B cell (primary cell): ENCODE results near the gene SHANK1. TPM values are rescaled to one million over a fixed set of nuclear protein-coding genes. Genes with fewer than 3 reads are reported as not detected.

Experiments
- ATAC-seq: fragments of 200-7000 bp; cut with Tn5 transposase; one replicate; pipeline ENCODE4 v1.10.0; 2021; ENCODE audit warnings: low read depth, mild to moderate bottlenecking, moderate number of reproducible peaks, moderate library complexity
- CTCF ChIA-PET: fragments of 350-600 bp; sonication (Branson Sonifier 250); formaldehyde crosslinking; loops from one replicate; lab custom pipeline; 2021; ENCODE audit warnings: antibody characterized with exemption, inconsistent platforms; lab: Charles Lee
- POLR2A ChIA-PET: fragments of 350-600 bp; sonication (Branson Sonifier 250); formaldehyde crosslinking; loops from one replicate; lab custom pipeline; 2021; ENCODE audit warnings: antibody characterized with exemption; lab: Charles Lee
- DNase-seq: peaks from one replicate; pipeline ENCODE4 v3.0.0; 2013
- H2AFZ ChIP-seq: 2 replicates; pipeline ENCODE4 v1.6.1; 2012; ENCODE audit warnings: mild to moderate bottlenecking, low read depth, low read length; ENCODE audit not compliant: insufficient read depth, poor library complexity, severe bottlenecking
- H3K27ac ChIP-seq, 2 donors: 1 replicate in 1 of 2; 2 replicates in 1 of 2; pipeline ENCODE4 v1.5.1; 2012 to 2013; ENCODE audit warnings: low read length in 2 of 2, mild to moderate bottlenecking in 2 of 2, moderate library complexity in 1 of 2
- H3K27me3 ChIP-seq, 4 experiments: fragments of 200-600 bp in 1 of 4; sonication (generic) in 1 of 4; replicated peaks in 1 of 4; 1 replicate in 2 of 4; 2 replicates in 2 of 4; pipeline versions ENCODE4 v1.6.1 to v1.7.0; 2013 to 2016; ENCODE audit warnings: low read length in 3 of 4, mild to moderate bottlenecking in 2 of 4, mixed read lengths in 1 of 4, moderate library complexity in 1 of 4; ENCODE audit not compliant: insufficient read depth in 4 of 4, control insufficient read depth in 3 of 4; ENCODE audit errors: control extremely low read depth in 1 of 4
- H3K36me3 ChIP-seq, 2 experiments: replicated peaks in 1 of 2; 1 replicate in 1 of 2; 2 replicates in 1 of 2; pipeline versions ENCODE4 v1.6.1 to v1.7.1; 2013; ENCODE audit warnings: low read length in 1 of 2; ENCODE audit not compliant: insufficient read depth in 2 of 2, control insufficient read depth in 1 of 2; ENCODE audit errors: control extremely low read depth in 1 of 2, extremely low read depth in 1 of 2
- H3K4me1 ChIP-seq, 2 donors: fragments of 200-600 bp in 1 of 2; sonication (generic) in 1 of 2; 1 replicate in 1 of 2; 2 replicates in 1 of 2; pipeline versions ENCODE4 v1.5.1 to v1.6.1; 2013 to 2017; ENCODE audit warnings: low read length in 2 of 2; ENCODE audit not compliant: control insufficient read depth in 2 of 2, insufficient read depth in 2 of 2
- H3K4me2 ChIP-seq: replicated peaks from 2 replicates; pipeline ENCODE3; 2012; ENCODE audit warnings: mild to moderate bottlenecking, low read depth, low read length; ENCODE audit not compliant: poor library complexity, severe bottlenecking
- H3K4me3 ChIP-seq, 5 experiments: fragments of 200-600 bp in 1 of 5; sonication (generic) in 1 of 5; 1 replicate in 3 of 5; 2 replicates in 2 of 5; pipeline versions ENCODE4 v1.5.1 to v1.7.0; 2011 to 2016; ENCODE audit warnings: low read length in 4 of 5, mild to moderate bottlenecking in 4 of 5, low read depth in 2 of 5, control low read depth in 1 of 5, moderate library complexity in 1 of 5; ENCODE audit not compliant: insufficient read depth in 1 of 5; ENCODE audit errors: control extremely low read depth in 1 of 5, extremely low read depth in 1 of 5
- H3K79me2 ChIP-seq: fragments of 200-600 bp; sonication (generic); one replicate; pipeline ENCODE4 v1.6.0; 2016; ENCODE audit warnings: low read length; ENCODE audit not compliant: control insufficient read depth, insufficient read depth
- H3K9ac ChIP-seq: fragments of 200-600 bp; sonication (generic); 2 replicates; pipeline ENCODE4 v1.6.1; 2017; ENCODE audit warnings: mild to moderate bottlenecking, low read length, moderate library complexity
- H3K9me3 ChIP-seq, 3 donors: one replicate each; pipeline versions ENCODE4 v1.6.1 to v1.7.1; 2013; ENCODE audit warnings: low read length in 2 of 3; ENCODE audit not compliant: control insufficient read depth in 2 of 3, insufficient read depth in 1 of 3; ENCODE audit errors: control extremely low read depth in 1 of 3
- H4K20me1 ChIP-seq: 2 replicates; pipeline ENCODE4 v1.6.0; 2012; ENCODE audit warnings: mild to moderate bottlenecking, low read length; ENCODE audit not compliant: insufficient read depth, control insufficient read depth, poor library complexity, severe bottlenecking
- H3K27ac Mint-ChIP-seq: one replicate; pipeline ENCODE4 v1.8.0; 2021; ENCODE audit warnings: mixed read lengths
- H3K27me3 Mint-ChIP-seq: one replicate; pipeline ENCODE4 v1.8.0; 2021; ENCODE audit warnings: mixed read lengths
- H3K4me1 Mint-ChIP-seq: one replicate; pipeline ENCODE4 v1.8.0; 2021; ENCODE audit warnings: mixed read lengths
- H3K4me3 Mint-ChIP-seq: one replicate; pipeline ENCODE4 v1.8.0; 2021; ENCODE audit warnings: mixed read lengths
- H3K9me3 Mint-ChIP-seq: one replicate; pipeline ENCODE4 v1.8.0; 2022; ENCODE audit warnings: mixed read lengths; ENCODE audit not compliant: insufficient read depth
- EZH2 ChIP-seq: IDR thresholded peaks from 2 replicates; pipeline ENCODE4 v1.6.1; 2012; ENCODE audit warnings: borderline replicate concordance, low read depth, mild to moderate bottlenecking, moderate library complexity, low read length; ENCODE audit not compliant: insufficient read depth, poor library complexity, severe bottlenecking
- WGBS: methylation state at CpG from one replicate; pipeline ENCODE4 v1.1.5; 2013; ENCODE audit warnings: missing lambda C conversion rate; ENCODE audit not compliant: insufficient coverage; 5-methylcytosine and 5-hydroxymethylcytosine counted together
- intact Hi-C: fragments of 100-400 bp; cut with micrococcal nuclease; formaldehyde crosslinking; loops from one replicate; pipeline ENCODE4 v1.10.0; 2022
- polyA plus RNA-seq: library from polyadenylated mRNA; depleted of rRNA; stranded (reverse); fragments of >200 nt; gene quantifications from 2 replicates; pipeline ENCODE4 v1.2.3, GENCODE V29; 2012
- total RNA-seq, 2 donors: library from RNA; stranded (reverse); fragments of 120-200 nt in 1 of 2; gene quantifications; 1 replicate in 1 of 2; 2 replicates in 1 of 2; pipeline versions ENCODE4 v1.2.3 to v1.2.4, GENCODE V29; 2013 to 2022
- TF ChIP-seq, protein P1 (sequence below): fragments of 200-600 bp; IDR thresholded peaks from one replicate; pipeline ENCODE4 v1.8.0; 2022; ENCODE audit warnings: antibody characterized with exemption, mild to moderate bottlenecking

Gene SHANK1
- total and polyA plus RNA-seq, 2 donors (not counting 1 experiment from before 2014, with no cell fraction given): not detected

DNA sequence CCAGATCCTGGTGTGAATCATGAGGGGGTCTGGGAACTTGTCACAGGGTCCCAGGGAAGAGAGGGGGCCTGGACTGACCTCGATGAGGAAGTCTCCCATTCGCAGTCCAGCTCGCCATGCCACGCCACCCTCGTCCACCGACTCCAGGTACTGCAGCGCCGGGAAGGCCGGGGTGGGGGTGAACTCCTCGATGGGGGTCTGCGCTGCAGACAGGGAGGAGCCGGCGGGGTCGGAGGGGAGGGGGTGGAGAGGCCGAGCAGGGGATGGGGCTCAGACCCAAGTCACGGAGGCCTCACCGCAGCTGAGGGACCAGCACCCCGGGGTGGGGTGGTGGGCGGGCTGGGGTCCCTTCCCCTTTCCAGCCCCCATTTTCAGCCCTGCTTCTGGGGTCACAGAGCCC lies 30.8 kb downstream of the SHANK1 start:
- peaks cover 2% of the 10 kb centered on the region for H3K4me1 Mint-ChIP-seq
- H3K27me3 ChIP-seq: peaks cover 0 to 69% (median 21%) of the 10 kb centered on the region in 4 experiments
- no peak overlapping the region for H3K4me3 Mint-ChIP-seq
- DNase-seq (no peak), ATAC-seq (no peak)
- H3K9ac ChIP-seq: no peak overlapping the region
- intact Hi-C loops: no loop called here
- no peak overlapping the region for H3K27ac ChIP-seq
- peaks cover 0 to 7% (median 0%) of the 10 kb centered on the region in 3 donors for H3K9me3 ChIP-seq
- H3K9me3 Mint-ChIP-seq: no peaks in the 10 kb centered on the region
- no peaks in the 10 kb centered on the region for H3K79me2 ChIP-seq
- H3K4me3 ChIP-seq: no peak overlapping the region
- ChIA-PET CTCF (no interaction called here), POLR2A (no interaction called here)
- H3K36me3 ChIP-seq: no peaks in the 10 kb centered on the region
- TF ChIP-seq EZH2: no peak
- TF ChIP-seq, protein P1, sequence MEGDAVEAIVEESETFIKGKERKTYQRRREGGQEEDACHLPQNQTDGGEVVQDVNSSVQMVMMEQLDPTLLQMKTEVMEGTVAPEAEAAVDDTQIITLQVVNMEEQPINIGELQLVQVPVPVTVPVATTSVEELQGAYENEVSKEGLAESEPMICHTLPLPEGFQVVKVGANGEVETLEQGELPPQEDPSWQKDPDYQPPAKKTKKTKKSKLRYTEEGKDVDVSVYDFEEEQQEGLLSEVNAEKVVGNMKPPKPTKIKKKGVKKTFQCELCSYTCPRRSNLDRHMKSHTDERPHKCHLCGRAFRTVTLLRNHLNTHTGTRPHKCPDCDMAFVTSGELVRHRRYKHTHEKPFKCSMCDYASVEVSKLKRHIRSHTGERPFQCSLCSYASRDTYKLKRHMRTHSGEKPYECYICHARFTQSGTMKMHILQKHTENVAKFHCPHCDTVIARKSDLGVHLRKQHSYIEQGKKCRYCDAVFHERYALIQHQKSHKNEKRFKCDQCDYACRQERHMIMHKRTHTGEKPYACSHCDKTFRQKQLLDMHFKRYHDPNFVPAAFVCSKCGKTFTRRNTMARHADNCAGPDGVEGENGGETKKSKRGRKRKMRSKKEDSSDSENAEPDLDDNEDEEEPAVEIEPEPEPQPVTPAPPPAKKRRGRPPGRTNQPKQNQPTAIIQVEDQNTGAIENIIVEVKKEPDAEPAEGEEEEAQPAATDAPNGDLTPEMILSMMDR: no peak
- H4K20me1 ChIP-seq: no peaks in the 10 kb centered on the region
- H3K4me1 ChIP-seq: peaks cover 0 to 11% of the 10 kb centered on the region in 2 donors
- no peak overlapping the region for H3K27ac Mint-ChIP-seq
- WGBS: 74% methylated on average over 17 of the region's 19 CpGs
- H3K4me2 ChIP-seq: no peak overlapping the region
- H3K27me3 Mint-ChIP-seq: peaks cover 53% of the 10 kb centered on the region
- H2AFZ ChIP-seq: no peak overlapping the region

DNA sequence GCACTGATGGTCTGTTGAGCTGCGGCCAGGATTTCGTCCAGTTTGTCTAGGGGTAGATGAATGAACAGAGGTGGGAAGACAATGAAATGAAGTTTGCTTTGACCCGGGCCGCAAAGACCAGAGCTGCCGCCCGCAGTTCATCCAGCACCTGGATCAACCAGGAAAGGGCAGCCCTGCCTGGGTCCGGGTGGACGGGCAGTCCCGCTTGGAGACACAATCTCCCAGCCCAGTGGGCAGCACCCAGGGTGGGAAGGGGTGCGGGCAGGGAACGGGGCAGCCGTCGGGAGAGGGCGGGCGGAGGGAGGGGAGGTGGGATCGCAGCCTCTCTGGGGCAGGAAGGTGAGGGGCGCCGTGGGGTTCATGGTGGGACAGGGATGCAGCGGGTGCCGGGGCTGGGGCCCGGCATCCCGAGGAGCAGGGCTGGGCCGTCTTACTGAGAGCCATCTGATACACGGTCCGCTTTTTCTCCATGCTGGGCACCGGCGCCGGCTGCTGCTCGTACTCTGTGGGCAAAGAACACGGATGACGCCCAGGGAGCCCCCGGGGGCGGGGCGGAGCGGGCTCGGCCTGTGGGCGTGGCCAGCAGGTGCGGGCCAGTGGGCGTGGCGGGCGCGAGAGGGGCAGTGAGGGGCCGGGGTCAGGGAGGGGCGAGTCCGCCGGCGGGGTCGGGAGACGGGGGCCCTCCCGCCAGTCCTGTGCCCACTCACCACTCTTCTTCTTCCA lies 33.1 kb downstream of the SHANK1 start:
- H3K27me3 Mint-ChIP-seq: peaks cover 40% of the 10 kb centered on the region

More for the DNA sequence above, 33.1 kb downstream of the SHANK1 start:
- no peak overlapping the region for H3K27ac Mint-ChIP-seq
- ChIA-PET CTCF (no interaction called here), POLR2A (no interaction called here)
- Histone ChIP-seq H3K9me3 (no peaks in the 10 kb centered on the region), H3K79me2 (no peaks in the 10 kb centered on the region), H4K20me1 (no peaks in the 10 kb centered on the region), H3K4me2 (no peak overlapping the region), H3K9ac (no peak overlapping the region), H2AFZ (no peak overlapping the region), H3K27ac (no peak overlapping the region), H3K36me3 (no peaks in the 10 kb centered on the region), H3K4me1 (peaks cover 0 to 3% of the 10 kb centered on the region in 2 donors), H3K27me3 (peaks cover 0 to 49% (median 11%) of the 10 kb centered on the region in 4 experiments), H3K4me3 (no peak overlapping the region)
- H3K4me3 Mint-ChIP-seq: no peak overlapping the region
- H3K9me3 Mint-ChIP-seq: no peaks in the 10 kb centered on the region
- WGBS: 26% methylated on average over 43 of the region's 50 CpGs
- no peak for TF ChIP-seq EZH2
- TF ChIP-seq, protein P1: no peak
- H3K4me1 Mint-ChIP-seq: peaks cover 2% of the 10 kb centered on the region
- intact Hi-C loops: no loop called here
- ATAC-seq (no peak), DNase-seq (no peak)
